ENCODE measurements around the gene ARHGAP15.

The ARHGAP15 gene

DNA sequence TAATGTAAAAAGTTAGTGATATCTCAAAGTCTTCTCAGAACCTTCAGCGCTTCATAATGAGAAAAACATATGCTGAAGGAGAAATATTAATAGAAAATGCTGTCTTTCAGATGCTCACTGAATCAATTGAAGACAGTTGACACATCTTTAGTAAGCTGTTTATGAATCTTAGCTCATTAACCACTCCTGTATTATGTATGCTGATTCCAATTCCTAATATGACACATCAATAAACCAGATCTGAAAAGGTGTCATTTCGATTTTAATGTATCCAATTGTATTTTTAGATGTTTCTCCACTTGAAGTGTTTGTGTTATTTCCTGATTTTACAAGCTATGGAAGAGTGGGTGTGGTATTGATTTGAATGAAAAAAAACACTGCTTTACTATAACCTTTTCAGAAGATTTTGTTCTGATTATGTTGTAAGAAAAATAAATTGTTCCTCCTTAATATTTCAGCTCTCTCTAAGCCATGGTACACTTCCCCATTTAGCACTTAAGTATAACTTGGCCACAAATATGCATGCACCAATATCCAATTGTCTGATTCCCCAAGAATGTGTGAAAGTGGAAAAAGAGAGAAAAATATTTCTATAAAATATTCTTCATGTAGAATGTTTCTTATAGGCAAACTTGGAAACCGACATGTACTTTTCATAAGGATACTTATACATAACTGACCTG, 569.8 kb downstream of the ARHGAP15 start:
- peak in 1 of 5 experiments; percentile 18 for DNase-seq

DNA sequence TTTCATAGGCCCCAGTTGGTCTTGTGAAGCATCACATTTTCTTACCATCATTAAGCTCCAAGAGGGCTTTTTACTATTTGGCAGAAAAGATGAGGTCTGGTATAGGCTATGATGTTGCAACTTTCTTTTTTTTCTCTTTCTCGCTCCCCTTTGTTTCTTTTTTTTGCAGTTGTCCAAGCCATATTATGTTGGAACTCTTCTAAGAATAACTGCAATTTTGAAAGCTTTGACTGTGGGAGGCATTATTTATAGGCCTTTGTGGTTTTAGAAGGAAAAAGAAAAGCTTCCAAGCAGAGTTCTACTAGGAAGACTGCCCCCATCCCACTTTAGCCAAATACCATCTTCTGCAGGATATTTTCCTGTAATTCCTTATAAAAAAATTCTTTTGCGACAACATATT, 571.6 kb downstream of the ARHGAP15 start:
- DNase-seq: no peak

DNA sequence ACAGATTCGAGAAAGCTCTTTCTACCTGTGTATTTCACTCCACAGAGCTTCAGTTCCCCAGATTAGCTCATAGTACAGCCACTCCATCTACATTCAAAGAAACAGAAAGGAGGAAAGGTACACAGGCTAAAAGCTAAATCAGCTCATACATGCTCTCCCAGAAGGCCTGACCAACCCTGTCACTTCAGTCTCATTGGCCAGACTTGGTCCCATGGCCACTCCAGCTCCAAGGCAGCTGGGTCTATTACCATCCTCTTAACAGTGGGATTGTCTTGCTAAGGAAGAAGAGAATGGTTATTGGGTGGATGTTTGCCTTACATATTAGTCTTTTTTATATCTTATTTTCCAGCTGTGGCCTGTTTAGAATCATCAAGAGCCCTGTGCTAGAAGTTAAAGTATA, 572.6 kb downstream of the ARHGAP15 start:
- DNase-seq: no peak

DNA sequence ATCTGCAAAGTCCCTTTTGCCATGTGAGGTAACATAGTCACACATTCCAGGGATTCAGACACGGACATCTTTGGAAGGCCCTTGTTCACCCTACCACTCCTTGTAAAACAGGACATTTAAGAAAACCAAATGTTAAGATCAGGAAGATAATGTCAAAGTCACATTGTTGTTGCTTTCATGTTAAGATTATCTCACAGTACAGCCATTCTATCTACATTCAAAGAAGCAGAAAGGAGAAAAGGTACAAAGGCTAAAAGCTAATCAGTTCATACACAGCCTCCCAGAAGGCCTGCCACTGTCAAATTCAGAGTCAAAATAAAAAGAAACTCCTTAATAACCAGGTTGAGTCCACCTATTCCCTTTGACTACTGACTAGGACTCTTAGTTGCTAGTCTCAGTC, 573.7 kb downstream of the ARHGAP15 start:
- DNase-seq: no peak

DNA sequence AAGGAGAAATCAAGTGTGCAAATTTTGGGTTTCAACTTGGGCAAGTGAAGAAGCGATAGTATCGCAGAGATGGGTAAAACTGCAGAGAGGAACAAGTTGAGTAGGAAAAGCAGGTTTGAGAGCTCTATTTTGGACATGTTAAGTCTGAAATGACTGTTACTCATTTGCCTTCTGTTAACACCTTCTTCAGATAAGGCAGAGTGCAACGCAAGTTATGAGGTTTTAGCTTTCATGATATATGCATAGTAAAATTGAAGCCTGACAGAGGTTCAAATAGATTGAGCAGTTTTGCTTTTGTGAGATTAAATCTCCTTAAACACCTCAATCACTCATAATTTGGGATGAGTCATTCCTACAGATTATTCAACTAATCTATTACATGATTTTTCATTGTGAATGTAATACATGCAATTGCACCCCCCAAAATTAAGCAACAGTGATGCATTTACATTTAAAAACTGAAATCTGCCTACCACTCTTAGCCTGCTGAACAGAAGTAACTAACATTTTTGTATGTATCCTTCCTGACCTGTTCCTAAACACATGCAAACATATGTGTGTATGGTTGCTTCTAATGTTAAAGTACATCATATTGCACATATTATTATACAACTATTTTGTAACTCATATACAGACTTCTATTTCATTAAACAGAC, 575.4 kb downstream of the ARHGAP15 start:
- DNase-seq: peak in 1 of 5 experiments; percentile 83

DNA sequence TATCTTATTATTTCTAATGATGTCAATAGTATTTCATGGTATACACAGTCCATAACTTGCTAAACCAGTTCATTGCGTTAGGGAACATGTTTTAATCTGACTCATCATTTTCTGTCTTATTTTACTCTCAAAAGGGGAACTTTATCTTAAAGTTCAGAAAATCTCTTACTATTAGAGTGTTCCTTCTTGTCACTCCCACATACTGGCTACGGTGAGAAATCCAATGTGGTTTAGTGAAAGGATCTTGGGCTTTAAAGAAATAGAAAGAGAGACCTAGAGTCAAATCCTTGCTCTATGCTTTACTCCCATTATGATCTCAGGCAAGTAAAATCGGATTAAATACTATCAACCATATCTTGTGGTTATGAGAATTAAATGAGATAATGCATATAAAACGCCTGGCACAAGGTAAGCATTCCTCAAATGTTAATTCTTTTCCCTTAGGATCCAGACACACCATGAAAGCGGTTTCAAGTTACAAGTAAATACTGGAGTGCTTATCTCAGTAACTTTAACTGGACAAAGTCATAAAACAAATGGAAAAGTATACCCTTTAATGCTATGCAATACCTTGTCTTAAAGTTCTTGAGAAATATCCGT, 576.0 kb downstream of the ARHGAP15 start:
- DNase-seq: no peak

DNA sequence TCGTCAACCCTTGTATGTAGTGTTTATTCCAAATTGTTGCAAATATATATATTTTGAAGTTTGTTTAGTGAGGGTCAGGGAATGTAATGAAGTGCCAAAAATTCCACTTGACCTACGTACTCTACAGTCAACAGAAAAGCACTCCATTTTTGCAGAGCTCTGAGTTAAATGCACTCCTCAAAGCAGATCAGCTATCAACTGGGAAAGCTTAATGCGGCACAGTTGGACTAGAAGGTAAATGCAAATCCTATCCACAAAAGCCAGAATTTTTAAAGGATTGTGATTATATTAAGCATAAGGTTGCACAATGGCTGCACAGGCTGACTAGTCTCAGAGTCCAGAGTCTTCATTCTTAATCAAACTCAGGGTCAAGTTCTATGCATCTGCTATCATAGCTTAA, 577.1 kb downstream of the ARHGAP15 start:
- no peak for DNase-seq

DNA sequence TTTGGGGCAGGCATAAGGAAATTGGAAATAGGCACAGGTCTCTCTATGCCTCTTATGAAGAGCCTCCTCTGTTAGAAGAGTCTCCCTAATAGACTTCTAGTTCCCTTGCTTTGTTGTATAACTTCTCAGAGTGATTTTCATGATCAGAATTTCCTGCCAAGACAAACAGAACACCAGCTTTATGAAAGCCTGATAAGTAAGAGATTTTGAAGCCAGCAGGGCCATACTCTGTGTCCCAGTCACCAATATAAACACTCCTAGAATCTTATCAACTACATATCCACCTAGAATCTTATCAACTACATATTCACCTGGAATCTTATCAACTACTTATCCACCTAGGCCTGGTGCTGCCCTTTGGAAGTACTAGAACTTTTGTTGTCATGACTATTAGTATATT, 579.5 kb downstream of the ARHGAP15 start:
- DNase-seq: no peak

DNA sequence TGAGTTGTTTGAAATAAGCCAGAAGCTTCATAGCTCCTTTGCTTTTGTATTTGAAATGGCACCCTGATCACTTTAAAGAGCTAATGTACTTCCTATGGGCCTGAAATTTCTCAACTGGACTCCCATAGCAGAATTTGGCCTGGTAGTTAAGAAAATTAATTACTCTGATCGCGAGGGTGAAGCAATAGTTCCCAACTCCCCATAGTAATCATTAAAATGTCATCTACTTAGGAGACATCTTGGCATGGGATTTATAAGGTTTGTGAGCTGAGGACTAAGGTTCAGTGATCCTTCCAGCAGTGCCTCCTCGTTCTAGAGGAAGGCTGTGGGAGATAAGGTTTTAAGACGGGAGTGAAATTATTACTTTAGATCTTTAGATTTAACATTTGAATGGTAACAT, 581.0 kb downstream of the ARHGAP15 start:
- DNase-seq: no peak

DNA sequence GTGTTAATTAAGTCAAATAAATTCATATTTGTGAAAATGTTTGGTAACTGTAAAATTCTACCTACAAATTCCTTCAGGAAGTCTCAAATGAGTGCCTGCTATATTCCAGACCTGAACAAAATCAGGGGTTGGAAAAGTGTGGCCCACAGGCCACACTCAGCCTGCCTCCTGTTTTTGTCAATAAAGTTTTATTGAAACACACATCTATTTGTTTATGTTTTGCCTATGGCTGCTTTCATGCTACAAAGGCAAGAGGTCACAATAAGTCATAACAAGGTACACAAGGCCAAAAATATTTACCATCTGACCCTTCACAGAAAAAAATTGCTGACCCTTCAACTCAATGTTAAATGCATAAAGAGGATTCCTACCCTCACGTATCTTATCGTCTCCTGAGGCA, 581.7 kb downstream of the ARHGAP15 start:
- DNase-seq: no peak

DNA sequence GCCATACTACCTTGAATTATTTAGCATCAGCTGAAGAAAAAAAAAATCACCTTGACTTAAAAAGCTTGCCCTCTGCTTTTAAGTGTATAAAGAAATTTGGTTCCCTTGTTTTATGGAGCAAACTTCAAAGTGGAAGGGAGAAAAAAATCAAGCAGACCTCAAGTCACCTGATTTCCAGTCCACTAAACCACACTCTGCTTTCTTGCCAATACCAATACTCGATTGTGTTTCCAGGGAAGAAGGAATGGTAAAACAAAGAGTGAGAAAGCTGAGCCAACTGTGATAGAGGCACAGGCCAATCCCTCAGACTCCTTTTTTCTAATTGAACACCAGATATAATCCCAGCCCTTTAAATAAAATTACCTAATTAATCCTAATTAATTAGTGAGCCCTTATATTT, 587.3 kb downstream of the ARHGAP15 start:
- no peak for DNase-seq

DNA sequence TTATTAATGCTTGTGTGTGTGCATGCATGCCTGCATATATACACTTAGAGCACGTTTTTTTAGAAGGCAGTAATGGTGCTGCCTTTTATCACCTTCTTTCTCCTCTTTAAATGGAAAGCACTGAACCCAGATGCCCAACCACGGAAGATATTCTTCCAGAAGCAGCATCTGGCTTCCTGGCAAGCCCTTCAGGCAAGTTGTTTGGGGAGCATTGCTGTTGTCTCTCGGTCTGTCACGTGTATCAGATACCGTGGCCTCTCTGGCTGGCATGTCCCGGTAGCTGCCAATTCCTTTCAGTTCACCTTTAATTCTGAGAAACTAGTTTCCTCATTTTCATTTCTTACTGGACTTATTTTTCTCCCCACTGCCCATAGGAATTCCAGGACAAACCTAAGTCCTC, 587.8 kb downstream of the ARHGAP15 start:
- no peak for DNase-seq

DNA sequence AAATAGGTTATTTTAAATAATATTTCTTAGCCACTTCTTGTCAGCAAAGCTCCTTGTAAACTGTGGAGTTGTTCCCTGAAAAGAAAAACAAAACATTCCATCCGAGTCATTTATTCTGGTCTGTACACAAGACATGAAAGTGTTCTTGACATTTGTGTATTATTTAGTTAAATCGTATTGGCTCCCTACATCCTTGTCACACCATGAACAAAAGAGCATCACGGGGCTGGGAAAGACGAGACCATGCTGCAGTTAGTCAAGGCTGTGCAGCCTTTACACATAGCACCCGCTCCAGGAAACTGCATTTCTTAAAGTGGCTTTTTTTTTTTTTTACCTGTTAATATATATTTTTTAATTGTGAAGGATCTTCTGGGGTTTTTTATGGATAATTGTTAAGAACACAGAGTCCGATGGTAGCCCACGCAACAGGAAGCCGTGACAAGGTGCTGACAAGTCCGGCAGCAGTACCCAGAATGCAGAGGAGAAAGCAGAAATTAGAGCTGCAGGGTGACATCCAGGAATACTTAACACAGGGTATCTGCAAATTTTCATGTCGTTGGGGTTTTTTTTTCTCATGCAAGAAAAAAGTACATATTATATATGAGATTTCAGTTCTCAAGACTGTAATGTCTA, 588.4 kb downstream of the ARHGAP15 start:
- no peak for DNase-seq

DNA sequence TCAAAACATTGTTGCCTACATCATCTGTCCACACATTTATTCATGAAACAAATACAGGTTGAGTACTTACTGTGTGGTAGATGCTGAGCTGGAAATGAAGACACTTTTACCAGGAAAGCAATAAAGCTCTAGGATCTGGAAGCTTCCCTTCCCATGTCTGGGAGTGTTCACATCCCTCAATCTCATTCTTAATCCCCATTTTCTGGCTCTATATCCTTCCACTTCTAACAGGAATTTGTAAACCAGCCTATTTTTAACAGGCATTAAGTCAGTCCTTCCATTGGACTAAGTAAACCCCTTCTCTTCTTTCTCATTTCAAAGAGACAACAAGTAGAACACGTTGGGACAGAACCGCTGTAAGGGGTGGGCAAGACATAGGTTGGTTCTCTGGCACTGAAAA, 589.5 kb downstream of the ARHGAP15 start:
- no peak for DNase-seq

DNA sequence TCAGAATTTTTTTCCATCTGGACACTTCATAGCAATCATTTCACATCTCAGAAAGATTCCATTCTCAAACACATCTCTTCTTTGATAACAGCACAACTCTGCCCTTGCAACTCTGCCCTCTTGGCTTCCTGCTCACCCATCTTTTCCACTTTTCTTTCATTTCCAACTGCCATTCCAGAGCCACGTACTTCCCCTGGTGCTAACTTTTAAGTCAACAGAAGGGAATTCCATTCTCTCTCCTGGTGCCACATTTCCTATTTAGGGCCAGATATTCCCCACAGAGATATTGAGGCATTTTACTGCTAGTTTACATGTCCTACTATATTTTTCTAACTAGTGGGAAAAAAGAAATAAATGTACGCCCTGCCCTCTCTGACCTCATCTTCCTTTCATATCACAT, 590.2 kb downstream of the ARHGAP15 start:
- no peak for DNase-seq

DNA sequence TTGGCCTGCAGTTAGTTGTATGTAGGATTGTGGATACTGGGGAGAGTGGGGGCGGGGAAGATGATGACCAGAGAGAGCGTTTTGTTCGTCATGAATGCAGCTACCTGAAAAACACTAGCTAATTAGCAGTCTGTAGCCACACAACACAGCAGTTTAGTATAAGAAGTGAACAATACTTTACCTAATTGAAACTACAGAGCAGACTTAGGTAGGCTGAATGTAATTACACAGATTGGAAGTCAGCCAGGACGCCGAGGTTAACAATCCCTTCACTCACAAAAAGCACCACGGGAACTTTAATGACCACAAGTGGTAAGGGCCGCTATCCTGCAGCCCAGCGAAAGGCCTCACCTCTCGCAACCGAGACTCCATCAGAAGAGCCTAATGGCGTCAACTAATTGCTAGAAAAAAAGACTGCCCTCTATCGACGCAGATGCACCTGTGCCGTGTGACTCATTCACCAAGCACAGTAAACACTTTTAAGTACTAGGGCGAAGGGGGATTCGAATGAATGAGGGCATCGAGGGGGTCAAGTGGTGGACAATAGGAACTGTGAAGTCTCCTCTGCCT, 591.0 kb downstream of the ARHGAP15 start:
- no peak for DNase-seq

DNA sequence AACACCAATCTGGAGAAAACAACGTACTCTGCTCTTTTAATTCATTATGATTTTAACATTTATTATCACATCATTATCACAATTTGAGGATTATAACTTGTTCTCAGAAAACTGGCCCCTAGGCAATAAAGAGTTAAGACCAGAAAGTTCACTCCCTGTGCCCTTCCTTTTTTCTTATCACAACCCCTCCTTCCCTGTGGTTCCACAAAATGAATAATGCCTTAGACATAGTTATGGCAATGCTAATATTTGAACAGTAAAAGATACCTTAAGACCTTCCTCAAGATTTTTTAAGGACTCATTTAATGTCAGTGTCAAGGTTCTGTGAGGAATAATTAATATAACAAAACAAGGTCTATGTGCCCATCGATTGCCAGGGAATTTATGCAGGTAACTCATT, 596.2 kb downstream of the ARHGAP15 start:
- DNase-seq: no peak

DNA sequence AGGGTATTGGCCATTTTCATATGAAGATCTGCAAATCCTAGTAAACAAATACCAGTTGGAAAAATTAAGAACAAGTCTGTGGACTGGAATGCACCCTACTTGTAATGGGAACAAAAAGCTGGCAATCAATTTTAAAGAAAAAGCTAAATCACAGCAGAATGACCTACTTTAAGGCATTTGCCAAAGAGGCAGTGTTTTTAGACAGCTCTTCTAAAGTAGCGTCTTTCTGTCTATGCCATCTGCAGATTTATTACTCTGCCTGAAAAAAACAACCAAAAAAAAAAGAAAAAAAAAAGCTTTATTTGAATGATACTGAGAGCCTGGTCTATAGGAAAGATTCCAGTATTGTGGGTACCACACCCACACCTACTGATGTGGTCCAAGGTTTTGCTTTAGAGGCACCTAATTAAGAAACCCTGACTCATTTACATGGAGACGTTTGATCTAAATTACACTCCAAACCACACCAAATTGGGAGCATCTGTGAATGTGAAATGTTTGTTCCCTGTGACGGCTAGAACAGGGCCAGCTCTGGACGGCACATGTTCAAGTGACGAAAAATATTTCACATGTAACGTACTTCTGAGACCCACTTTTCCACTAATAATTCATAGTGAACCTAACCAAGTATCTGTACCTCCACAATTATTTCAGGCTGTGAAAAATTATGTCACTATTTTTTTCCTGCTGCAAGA, 597.1 kb downstream of the ARHGAP15 start:
- DNase-seq: no peak

DNA sequence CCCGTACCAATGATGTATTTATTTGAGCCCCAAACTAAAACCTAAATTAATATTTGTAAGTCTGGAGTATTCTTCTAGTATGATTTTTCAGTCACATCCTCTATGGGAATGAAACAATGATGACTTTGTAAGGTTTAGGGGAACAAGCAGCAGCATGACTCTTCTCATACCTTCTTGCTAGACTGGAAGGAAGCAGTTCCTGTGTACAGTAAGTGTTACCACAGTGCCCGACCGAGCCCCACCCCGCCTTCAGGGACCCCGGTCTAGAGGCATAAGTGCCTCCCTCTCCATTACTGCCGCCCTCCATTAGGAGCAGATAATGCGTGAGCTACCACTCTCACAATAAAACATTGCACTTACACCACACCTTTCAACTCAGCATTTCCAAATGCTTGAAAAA, 599.3 kb downstream of the ARHGAP15 start:
- DNase-seq: no peak

DNA sequence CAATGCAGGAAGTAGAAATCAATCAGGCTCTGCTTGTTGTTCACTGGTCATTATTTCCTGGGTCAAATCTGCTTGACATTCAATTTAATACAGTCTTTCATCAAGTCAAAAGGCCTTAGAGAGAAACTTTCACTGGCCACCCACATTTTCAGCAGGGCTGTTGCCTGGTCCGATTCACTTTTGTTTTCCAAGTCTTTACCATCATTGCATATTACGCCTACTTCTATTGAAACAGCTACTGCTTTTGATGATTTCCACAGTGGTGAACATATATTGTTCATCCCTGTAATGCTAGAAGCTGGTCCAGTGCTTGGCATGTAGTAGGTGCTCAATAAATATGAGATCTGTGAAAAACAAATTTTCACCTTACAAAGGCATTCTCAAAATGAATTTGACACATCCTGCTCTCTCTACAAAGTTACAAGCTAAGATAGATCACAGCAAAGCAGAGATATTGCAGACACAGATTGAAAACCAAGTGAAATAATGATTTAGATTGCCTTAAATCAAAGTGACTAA, 600.1 kb downstream of the ARHGAP15 start:
- peak in 1 of 5 experiments; percentile 29 for DNase-seq

DNA sequence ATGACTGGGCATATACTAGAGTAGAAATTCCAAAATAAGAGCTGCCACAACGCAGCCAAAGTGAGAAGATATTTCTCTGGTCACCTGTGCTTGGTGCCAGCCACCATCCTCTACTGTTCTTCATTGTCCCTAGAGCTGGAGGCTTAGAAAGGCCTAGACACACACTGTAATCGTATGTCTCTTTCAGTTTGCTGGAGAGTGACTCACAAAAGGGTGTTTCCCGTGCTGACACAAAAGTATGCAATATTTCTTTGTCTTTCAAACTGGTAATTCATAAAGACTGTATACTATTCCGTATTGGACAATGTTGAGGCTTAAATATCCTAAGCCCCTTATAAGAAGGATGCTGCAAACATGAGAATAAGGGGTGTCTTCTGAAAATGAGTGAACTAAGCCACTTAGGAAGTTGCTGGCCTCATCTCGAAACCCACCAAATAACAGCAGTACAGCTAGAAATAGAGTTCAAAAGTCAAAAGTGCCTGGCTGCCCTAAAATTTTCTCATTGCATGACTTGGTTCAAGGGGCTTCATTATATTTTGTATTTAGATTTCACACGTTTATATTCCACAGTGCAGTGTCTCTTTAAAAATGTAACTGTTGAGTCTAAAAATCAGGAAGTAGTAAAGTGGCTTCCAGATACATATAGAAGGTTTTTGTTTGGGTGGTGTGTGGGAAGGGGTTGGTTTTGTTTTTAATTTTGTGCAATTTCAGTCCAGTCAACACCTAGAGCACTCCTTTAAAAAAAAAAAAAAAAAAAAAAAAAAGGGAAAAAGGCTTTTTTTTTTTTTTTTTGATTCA, 601.1 kb downstream of the ARHGAP15 start:
- DNase-seq: peak in 1 of 5 experiments; percentile 67

DNA sequence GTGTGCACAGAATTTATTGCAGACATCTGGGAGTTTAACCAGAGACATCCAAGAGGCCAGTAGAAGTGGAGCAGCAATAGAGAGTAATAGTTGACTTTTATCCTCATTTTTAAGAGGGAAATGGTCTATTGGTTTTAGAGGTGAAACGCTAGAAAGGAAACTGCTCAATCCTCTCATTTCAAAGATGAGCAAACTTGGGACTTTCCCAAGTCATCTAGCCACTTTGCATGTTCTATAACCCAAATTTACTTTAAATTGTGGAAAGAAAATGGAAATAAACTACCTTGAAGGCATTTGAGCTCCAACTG, 601.7 kb downstream of the ARHGAP15 start:
- peak in 1 of 5 experiments; percentile 31 for DNase-seq
